Medulla oblongata (tissue), 1 donor: ENCODE measurements around the gene TM4SF18.

Source experiments
- DNase-seq: peaks from one replicate; pipeline ENCODE4 v3.0.0-alpha.2; 2015; ENCODE audit errors: extremely low spot score

TM4SF18 gene

GRCh38 chr3:149284034-149284433, 49.4 kb downstream of the TM4SF18 start:
- no peak for DNase-seq

- no peak for DNase-seq
Observed at GRCh38 chr3:149283401-149283800, 50.0 kb downstream of the TM4SF18 start.

GRCh38 chr3:149282836-149283235, 50.6 kb downstream of the TM4SF18 start:
- no peak for DNase-seq

- no peak for DNase-seq
Observed at GRCh38 chr3:149282322-149282721, 51.1 kb downstream of the TM4SF18 start.

GRCh38 chr3:149280671-149281349, 52.6 kb downstream of the TM4SF18 start:
- DNase-seq, result no peak

GRCh38 chr3:149278911-149279310, 54.5 kb downstream of the TM4SF18 start:
- DNase-seq, result no peak

- peak; percentile 29 for DNase-seq
Observed at GRCh38 chr3:149277331-149277813, 56.1 kb downstream of the TM4SF18 start.

- no peak for DNase-seq
Observed at GRCh38 chr3:149276619-149277018, 56.8 kb downstream of the TM4SF18 start.

- DNase-seq, result no peak
Observed at GRCh38 chr3:149274220-149274619, 59.2 kb downstream of the TM4SF18 start.

- DNase-seq, result peak; percentile 95
Observed at GRCh38 chr3:149273096-149273751, 60.2 kb downstream of the TM4SF18 start.

GRCh38 chr3:149271669-149272068, 61.8 kb downstream of the TM4SF18 start:
- no peak for DNase-seq

GRCh38 chr3:149270180-149270579, 63.3 kb downstream of the TM4SF18 start:
- no peak for DNase-seq

- DNase-seq, result no peak
Observed at GRCh38 chr3:149269687-149270086, 63.7 kb downstream of the TM4SF18 start.
